Suprapubic skin (tissue), 4 donors: ENCODE results near the gene ZNF532. TPM values are rescaled to one million over a fixed set of nuclear protein-coding genes. Genes with fewer than 3 reads are reported as not detected.

Source experiments
- DNase-seq, 2 donors: peaks; one replicate each; pipeline ENCODE4 v3.0.0-alpha.2; 2019; ENCODE audit warnings: low spot score in 2 of 2
- H3K27ac ChIP-seq: fragments of 200-600 bp; sonication (generic); one replicate; pipeline ENCODE4 v1.5.1; 2019
- H3K27me3 ChIP-seq: fragments of 200-600 bp; sonication (generic); one replicate; pipeline ENCODE4 v1.5.1; 2019
- H3K36me3 ChIP-seq: fragments of 200-600 bp; sonication (generic); one replicate; pipeline ENCODE4 v1.5.1; 2019
- H3K4me1 ChIP-seq: fragments of 200-600 bp; sonication (generic); one replicate; pipeline ENCODE4 v1.5.1; 2019
- H3K4me3 ChIP-seq: fragments of 200-600 bp; sonication (generic); one replicate; pipeline ENCODE4 v1.5.1; 2019; ENCODE audit warnings: mild to moderate bottlenecking
- H3K9me3 ChIP-seq: fragments of 200-600 bp; sonication (generic); one replicate; pipeline ENCODE4 v1.5.1; 2019
- EP300 ChIP-seq: sonication (generic); formaldehyde crosslinking; IDR thresholded peaks from one replicate; pipeline ENCODE4 v1.6.1; 2017; ENCODE audit warnings: antibody characterized with exemption
- POLR2A ChIP-seq, 2 donors: fragments of 450-650 bp; IDR thresholded peaks; one replicate each; pipeline ENCODE4 v1.6.1; 2017; ENCODE audit warnings: antibody characterized with exemption in 2 of 2, mild to moderate bottlenecking in 2 of 2, moderate library complexity in 2 of 2
- POLR2AphosphoS5 ChIP-seq, 3 donors: sonication (generic); formaldehyde crosslinking; IDR thresholded peaks; one replicate each; pipeline ENCODE4 v1.6.1; 2017; ENCODE audit warnings: antibody characterized with exemption in 3 of 3
- WGBS: methylation state at CpG from one replicate; pipeline ENCODE4 v1.1.5; 2018; 5-methylcytosine and 5-hydroxymethylcytosine counted together
- total RNA-seq, 4 donors: library from RNA; depleted of rRNA; stranded (reverse); fragments of >200 nt; gene quantifications; one replicate each; pipeline ENCODE4 v1.1.0, GENCODE V29; 2016
- TF ChIP-seq, protein P1 (sequence below), 2 donors: fragments of 200-600 bp in 1 of 2; fragments of 450-650 bp in 1 of 2; sonication (generic) in 1 of 2; IDR thresholded peaks; one replicate each; pipeline ENCODE4 v1.5.1; 2016 to 2019; ENCODE audit warnings: antibody characterized with exemption in 2 of 2, mild to moderate bottlenecking in 1 of 2, moderate library complexity in 1 of 2

ZNF532 gene
- total RNA-seq, 4 donors from 2014 or later: 31.1 to 58.5 (median 51.7) TPM

DNA sequence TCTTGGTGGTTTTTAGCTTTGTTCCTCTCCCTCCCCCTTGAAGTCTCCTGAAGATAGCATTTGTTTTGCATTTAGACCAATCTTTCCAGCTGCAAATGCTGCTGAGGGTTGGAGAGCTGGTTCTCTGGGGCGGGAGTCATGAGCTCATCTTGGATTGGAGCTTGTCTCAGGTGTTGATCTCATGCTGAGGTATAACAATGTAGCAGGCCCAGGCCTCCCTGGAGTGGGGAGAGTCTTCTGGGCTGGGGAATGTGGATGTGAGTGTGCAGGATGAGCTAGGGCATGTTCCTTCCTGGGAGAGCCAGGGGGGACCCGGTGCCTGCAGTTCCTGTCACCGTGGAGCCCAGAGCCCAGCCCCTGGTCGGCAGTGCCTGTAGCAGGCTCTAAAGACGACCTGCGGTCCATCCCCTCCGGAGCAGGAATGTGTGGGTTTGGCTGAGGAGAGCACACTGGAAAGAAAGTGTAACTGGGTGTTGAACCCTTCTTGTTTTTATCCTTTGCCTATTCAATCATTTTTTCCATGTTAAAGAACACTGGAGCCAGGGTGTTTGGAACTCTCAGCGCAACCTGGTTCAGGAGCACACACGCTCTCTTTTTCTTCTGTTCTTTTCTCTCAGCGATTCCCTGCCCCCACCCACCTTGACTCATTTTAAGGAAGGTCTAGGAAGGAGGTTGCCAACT, 2.7 kb downstream of the ZNF532 start:
- peak overlapping the region; percentile 96 for H3K27ac ChIP-seq
- peak overlapping the region; percentile 8 for H3K4me3 ChIP-seq
- peaks cover 65% of the 10 kb centered on the region for H3K4me1 ChIP-seq
- H3K9me3 ChIP-seq: no peaks in the 10 kb centered on the region
- 33% methylated on average over 10 of the region's 10 CpGs for WGBS
- no peaks in the 10 kb centered on the region for H3K27me3 ChIP-seq
- TF ChIP-seq POLR2AphosphoS5 (IDR thresholded peaks at IDR 0.05) (no peak), POLR2A (IDR thresholded peaks at IDR 0.05) (no peak), EP300 (no peak)
- TF ChIP-seq, protein P1, sequence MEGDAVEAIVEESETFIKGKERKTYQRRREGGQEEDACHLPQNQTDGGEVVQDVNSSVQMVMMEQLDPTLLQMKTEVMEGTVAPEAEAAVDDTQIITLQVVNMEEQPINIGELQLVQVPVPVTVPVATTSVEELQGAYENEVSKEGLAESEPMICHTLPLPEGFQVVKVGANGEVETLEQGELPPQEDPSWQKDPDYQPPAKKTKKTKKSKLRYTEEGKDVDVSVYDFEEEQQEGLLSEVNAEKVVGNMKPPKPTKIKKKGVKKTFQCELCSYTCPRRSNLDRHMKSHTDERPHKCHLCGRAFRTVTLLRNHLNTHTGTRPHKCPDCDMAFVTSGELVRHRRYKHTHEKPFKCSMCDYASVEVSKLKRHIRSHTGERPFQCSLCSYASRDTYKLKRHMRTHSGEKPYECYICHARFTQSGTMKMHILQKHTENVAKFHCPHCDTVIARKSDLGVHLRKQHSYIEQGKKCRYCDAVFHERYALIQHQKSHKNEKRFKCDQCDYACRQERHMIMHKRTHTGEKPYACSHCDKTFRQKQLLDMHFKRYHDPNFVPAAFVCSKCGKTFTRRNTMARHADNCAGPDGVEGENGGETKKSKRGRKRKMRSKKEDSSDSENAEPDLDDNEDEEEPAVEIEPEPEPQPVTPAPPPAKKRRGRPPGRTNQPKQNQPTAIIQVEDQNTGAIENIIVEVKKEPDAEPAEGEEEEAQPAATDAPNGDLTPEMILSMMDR (IDR thresholded peaks at IDR 0.05): no peak
- DNase-seq: no peak
- H3K36me3 ChIP-seq: peaks cover 12% of the 10 kb centered on the region

DNA sequence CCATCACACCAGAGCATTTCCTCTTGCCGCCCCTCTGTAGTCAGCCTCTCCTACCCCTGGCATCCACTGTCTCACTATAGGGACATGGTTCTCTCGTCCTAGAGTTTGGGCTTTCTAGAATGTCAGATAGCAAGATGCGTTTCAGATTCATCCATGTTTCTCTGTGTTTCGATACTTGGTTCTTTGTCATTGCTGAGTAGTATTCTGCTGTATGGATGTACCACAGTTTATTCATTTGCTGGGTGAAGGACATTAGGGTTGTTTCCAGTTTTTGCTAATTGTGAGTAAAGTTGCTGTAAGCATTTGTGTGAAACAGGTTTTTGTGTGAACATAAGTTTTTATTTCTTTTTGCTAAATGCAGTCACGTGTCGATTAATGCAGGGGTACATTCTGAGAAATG, 3.8 kb downstream of the ZNF532 start:
- no peaks in the 10 kb centered on the region for H3K27me3 ChIP-seq
- no peak overlapping the region for H3K4me3 ChIP-seq
- TF ChIP-seq POLR2AphosphoS5 (IDR thresholded peaks at IDR 0.05) (no peak), EP300 (no peak), POLR2A (IDR thresholded peaks at IDR 0.05) (no peak)
- TF ChIP-seq, protein P1 (IDR thresholded peaks at IDR 0.05): no peak
- 92% methylated on average over 5 of the region's 6 CpGs for WGBS
- H3K27ac ChIP-seq: no peak overlapping the region
- H3K36me3 ChIP-seq: peaks cover 19% of the 10 kb centered on the region
- H3K9me3 ChIP-seq: no peaks in the 10 kb centered on the region
- H3K4me1 ChIP-seq: peaks cover 59% of the 10 kb centered on the region
- DNase-seq: no peak

DNA sequence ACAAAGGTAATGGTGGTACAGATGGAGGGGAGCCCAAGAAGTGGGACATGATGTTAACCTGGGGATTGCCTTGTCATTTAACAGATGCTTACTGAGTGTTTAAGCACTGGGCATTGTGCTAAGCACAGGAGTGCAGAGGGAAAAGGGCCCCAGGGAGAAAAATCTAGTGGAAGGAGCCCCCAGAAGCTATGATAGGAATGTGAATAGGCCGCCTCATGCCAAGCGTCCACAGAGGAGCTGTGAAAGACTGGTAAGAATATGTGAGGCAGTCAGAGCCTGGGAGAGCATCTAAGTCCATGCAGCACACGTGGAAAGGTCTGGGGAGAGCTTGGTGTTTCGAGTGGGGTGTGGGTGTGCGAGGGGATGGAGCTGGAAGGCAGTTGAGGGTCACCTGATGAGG, 5.5 kb downstream of the ZNF532 start:
- no peak for TF ChIP-seq POLR2A (IDR thresholded peaks at IDR 0.05)
- TF ChIP-seq, protein P1 (IDR thresholded peaks at IDR 0.05): no peak
- TF ChIP-seq EP300: no peak
- no peak for TF ChIP-seq POLR2AphosphoS5 (IDR thresholded peaks at IDR 0.05)
- WGBS: 89% methylated on average over 5 of the region's 5 CpGs
- peaks cover 25% of the 10 kb centered on the region for H3K36me3 ChIP-seq
- no peak for DNase-seq
- H3K27ac ChIP-seq: no peak overlapping the region
- H3K4me1 ChIP-seq: peaks cover 43% of the 10 kb centered on the region
- H3K9me3 ChIP-seq: no peaks in the 10 kb centered on the region
- H3K27me3 ChIP-seq: no peaks in the 10 kb centered on the region
- no peak overlapping the region for H3K4me3 ChIP-seq

DNA sequence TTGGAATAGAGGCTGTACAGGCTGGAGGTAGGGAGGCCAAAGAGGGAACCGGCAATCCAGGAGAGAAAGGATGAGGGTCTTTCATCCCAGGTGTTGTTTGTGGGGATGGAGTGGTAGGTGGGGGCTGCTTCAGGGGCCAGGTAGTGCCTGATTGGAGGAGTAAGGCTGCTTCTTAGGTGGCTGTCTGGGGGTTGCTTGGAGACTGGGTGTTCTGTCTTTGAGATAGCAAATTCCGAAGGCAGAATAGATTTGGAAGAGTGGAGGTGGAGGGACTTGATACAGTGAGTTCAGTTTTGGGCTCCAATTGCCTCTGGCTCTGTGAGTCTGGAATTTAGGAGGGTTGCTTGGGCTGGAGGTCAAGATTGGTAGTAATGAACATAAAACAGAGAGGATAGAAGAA, 5.9 kb downstream of the ZNF532 start:
- Histone ChIP-seq H3K27me3 (no peaks in the 10 kb centered on the region), H3K9me3 (no peaks in the 10 kb centered on the region), H3K27ac (no peak overlapping the region), H3K36me3 (peaks cover 30% of the 10 kb centered on the region), H3K4me1 (peaks cover 38% of the 10 kb centered on the region), H3K4me3 (no peak overlapping the region)
- DNase-seq: no peak
- WGBS: 92% methylated on average over 2 of the region's 2 CpGs
- no peak for TF ChIP-seq POLR2AphosphoS5 (IDR thresholded peaks at IDR 0.05)
- no peak for TF ChIP-seq EP300
- no peak for TF ChIP-seq POLR2A (IDR thresholded peaks at IDR 0.05)

DNA sequence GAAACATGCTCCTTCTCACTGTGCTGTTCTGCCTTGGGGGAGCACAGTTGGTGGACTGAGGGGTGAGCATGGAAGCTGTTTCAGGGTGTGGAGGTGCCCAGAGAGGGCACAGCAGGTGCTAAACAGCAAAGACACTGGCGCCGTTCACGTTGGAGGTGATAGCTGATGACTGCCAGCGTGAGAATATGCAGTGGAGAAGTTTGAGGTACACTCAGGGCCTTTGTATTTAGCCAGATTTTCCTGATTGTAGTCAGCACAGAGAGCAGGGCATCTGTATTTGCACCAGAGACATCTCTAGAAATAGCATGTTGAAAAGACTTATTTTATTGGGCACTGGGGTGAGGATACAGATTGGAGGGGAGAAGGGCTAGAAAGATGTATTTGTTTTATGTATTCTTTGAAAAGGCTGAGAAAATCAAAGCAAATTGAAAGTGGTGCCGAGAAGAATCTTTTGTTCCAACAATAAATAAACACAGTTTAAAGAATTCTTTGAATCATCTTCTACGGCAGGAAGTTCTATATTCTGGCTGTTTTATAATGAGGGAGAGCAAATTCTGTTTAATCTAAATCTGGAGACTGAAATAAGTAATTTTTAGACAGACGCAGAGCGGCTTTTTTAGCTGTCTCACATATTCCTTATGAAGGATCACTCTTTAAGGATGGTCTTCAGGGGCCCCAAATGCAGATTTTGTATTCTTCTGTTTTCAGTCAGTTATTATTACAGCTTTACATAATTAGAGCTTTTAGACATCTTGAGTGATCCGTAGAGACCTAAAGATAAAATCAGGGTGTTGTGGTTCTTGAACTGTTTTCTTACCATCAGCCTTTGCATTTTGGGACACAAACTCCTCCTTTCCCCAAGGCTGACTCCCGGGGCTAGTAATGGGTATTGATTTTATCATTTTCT, 7.1 kb downstream of the ZNF532 start:
- no peak for DNase-seq
- Histone ChIP-seq H3K36me3 (peaks cover 33% of the 10 kb centered on the region), H3K4me3 (no peak overlapping the region), H3K27me3 (no peaks in the 10 kb centered on the region), H3K4me1 (peaks cover 27% of the 10 kb centered on the region), H3K27ac (no peak overlapping the region), H3K9me3 (no peaks in the 10 kb centered on the region)
- TF ChIP-seq, protein P1 (IDR thresholded peaks at IDR 0.05): no peak
- TF ChIP-seq POLR2AphosphoS5 (IDR thresholded peaks at IDR 0.05) (no peak), EP300 (no peak), POLR2A (IDR thresholded peaks at IDR 0.05) (no peak)
- 67% methylated on average over 10 of the region's 10 CpGs for WGBS
